GM23248 (cell line): ENCODE results near the gene ITPKC. TPM values are rescaled to one million over a fixed set of nuclear protein-coding genes. Genes with fewer than 3 reads are reported as not detected.

Experiments used
- DNase-seq: peaks from one replicate; pipeline ENCODE4 v3.0.0-alpha.2; 2015
- H2AFZ ChIP-seq: fragments of 200-600 bp; sonication (generic); 2 replicates; pipeline ENCODE4 v1.6.1; 2016; ENCODE audit warnings: antibody characterized with exemption
- H3F3A ChIP-seq: fragments of 200-600 bp; sonication (generic); 2 replicates; pipeline ENCODE4 v1.6.1; 2016; ENCODE audit warnings: mild to moderate bottlenecking, antibody characterized with exemption, mixed run types; ENCODE audit not compliant: insufficient read depth
- H3K27ac ChIP-seq: fragments of 200-600 bp; sonication (generic); 2 replicates; pipeline ENCODE4 v1.5.1; 2016; ENCODE audit warnings: mild to moderate bottlenecking
- H3K27me3 ChIP-seq: fragments of 200-600 bp; sonication (generic); replicated peaks from 2 replicates; pipeline ENCODE4 v1.6.1; 2016; ENCODE audit warnings: mild to moderate bottlenecking; ENCODE audit not compliant: insufficient read depth
- H3K36me3 ChIP-seq: fragments of 200-600 bp; sonication (generic); 2 replicates; pipeline ENCODE4 v1.6.1; 2016; ENCODE audit warnings: low read depth, mild to moderate bottlenecking
- H3K4me1 ChIP-seq: fragments of 200-600 bp; sonication (generic); 2 replicates; pipeline ENCODE4 v1.6.1; 2016; ENCODE audit warnings: mild to moderate bottlenecking; ENCODE audit not compliant: insufficient read depth
- H3K4me2 ChIP-seq: fragments of 200-600 bp; sonication (generic); one replicate; pipeline ENCODE4 v1.6.1; 2016; ENCODE audit warnings: mild to moderate bottlenecking; ENCODE audit not compliant: unreplicated experiment
- H3K4me3 ChIP-seq: fragments of 200-600 bp; sonication (generic); 2 replicates; pipeline ENCODE4 v1.5.1; 2016; ENCODE audit warnings: mild to moderate bottlenecking
- H3K79me2 ChIP-seq: fragments of 200-600 bp; sonication (generic); 2 replicates; pipeline ENCODE4 v1.6.1; 2016; ENCODE audit warnings: mild to moderate bottlenecking; ENCODE audit not compliant: insufficient read depth
- H3K9ac ChIP-seq: fragments of 200-600 bp; sonication (generic); 2 replicates; pipeline ENCODE4 v1.6.1; 2016; ENCODE audit warnings: mild to moderate bottlenecking
- H3K9me2 ChIP-seq: fragments of 200-600 bp; sonication (generic); 2 replicates; pipeline ENCODE4 v1.6.1; 2016; ENCODE audit warnings: mixed run types, mild to moderate bottlenecking, moderate library complexity; ENCODE audit not compliant: insufficient read depth
- H3K9me3 ChIP-seq: fragments of 200-600 bp; sonication (generic); one replicate; pipeline ENCODE4 v1.6.1; 2017; ENCODE audit warnings: low read depth
- H4K20me1 ChIP-seq: fragments of 200-600 bp; sonication (generic); 2 replicates; pipeline ENCODE4 v1.6.0; 2016; ENCODE audit not compliant: insufficient read depth
- EZH2 ChIP-seq: fragments of 200-600 bp; sonication (generic); IDR thresholded peaks from 2 replicates; pipeline ENCODE4 v1.6.1; 2018; ENCODE audit warnings: antibody characterized with exemption, mild to moderate bottlenecking; ENCODE audit not compliant: insufficient read depth, poor library complexity, severe bottlenecking
- EZH2phosphoT487 ChIP-seq: fragments of 200-600 bp; sonication (generic); IDR thresholded peaks from 2 replicates; pipeline ENCODE4 v1.6.1; 2018; ENCODE audit warnings: antibody characterized with exemption, moderate library complexity, mild to moderate bottlenecking, low read depth; ENCODE audit not compliant: insufficient read depth
- WGBS, 2 experiments: methylation state at CpG; one replicate each; pipeline ENCODE4 v1.1.6; 2015 to 2017; ENCODE audit warnings: low lambda C conversion rate in 2 of 2, low coverage in 1 of 2; ENCODE audit errors: missing lambda C conversion rate in 2 of 2; 5-methylcytosine and 5-hydroxymethylcytosine counted together
- in situ Hi-C: fragments of 300-500 bp; cut with MboI; formaldehyde crosslinking; loops from 2 replicates; pipeline ENCODE4 v1.15.0; 2020
- polyA plus RNA-seq: library from polyadenylated mRNA; unstranded; fragments of >200 nt; fragmentation: Nextera tagmentation; extraction: Ambion mirVana; gene quantifications from 2 replicates; pipeline ENCODE4 v1.2.1, GENCODE V29; 2016
- small RNA-seq: library from RNA; depleted of rRNA; stranded (forward); fragments of <200 nt; gene quantifications from one replicate; pipeline ENCODE3, GENCODE V24; 2014; ENCODE audit warnings: low read depth, low replicate concordance
- total RNA-seq: library from RNA; depleted of rRNA; stranded (reverse); fragments of >200 nt; shearing (Covaris generic); gene quantifications from 2 replicates; pipeline ENCODE4 v1.2.3, GENCODE V29; 2014; rRNA removed

Gene ITPKC
- total and polyA plus RNA-seq, 2 experiments from 2014 or later = 10.4 to 19.9 TPM

GRCh38 chr19:40786060-40787037, 69.4 kb downstream of the ITPKC start:
- H2AFZ ChIP-seq = no peak overlapping the region
- no peaks in the 10 kb centered on the region for H3K9me2 ChIP-seq
- WGBS, 2 experiments = 86 to 89% methylated on average over 24 to 25 of the region's 25 CpGs
- DNase-seq = no peak
- no peak overlapping the region for H3K4me2 ChIP-seq
- no peaks in the 10 kb centered on the region for H3K9me3 ChIP-seq
- no peaks in the 10 kb centered on the region for H3K27me3 ChIP-seq
- no peaks in the 10 kb centered on the region for H3F3A ChIP-seq
- H3K4me3 ChIP-seq = no peak overlapping the region
- in situ Hi-C loops = no loop called here
- H3K27ac ChIP-seq = no peak overlapping the region
- no peak for TF ChIP-seq EZH2
- TF ChIP-seq EZH2phosphoT487 = no peak
- no peak overlapping the region for H3K9ac ChIP-seq
- H3K36me3 ChIP-seq = no peaks in the 10 kb centered on the region
- no peaks in the 10 kb centered on the region for H3K79me2 ChIP-seq
- no peaks in the 10 kb centered on the region for H3K4me1 ChIP-seq
- no peaks in the 10 kb centered on the region for H4K20me1 ChIP-seq

Small RNA genes within 50 kb of the gene (small RNA-seq; reads per million reads assigned to genes)
- gene RNU6-195P = not detected

Other genes starting within 250 kb of the ITPKC start
- gene SHKBP1, start 140.2 kb upstream of the ITPKC start, total RNA-seq = 27.8 and 36.3 TPM in 2 replicates
- gene SHKBP1, start 140.2 kb upstream of the ITPKC start, polyA plus RNA-seq = 62.2 and 66.4 TPM in 2 replicates
- 18.0 and 18.3 TPM in 2 replicates for gene LTBP4, start 115.7 kb upstream of the ITPKC start, total RNA-seq
- gene LTBP4, start 115.7 kb upstream of the ITPKC start, polyA plus RNA-seq = 45.5 and 47.2 TPM in 2 replicates
- 33.4 and 49.7 TPM in 2 replicates for gene NUMBL, start 26.5 kb upstream of the ITPKC start, total RNA-seq
- 30.8 and 35.1 TPM in 2 replicates for gene NUMBL, start 26.5 kb upstream of the ITPKC start, polyA plus RNA-seq
- gene COQ8B, start 226 bp upstream of the ITPKC start, total RNA-seq = 28.6 and 43.4 TPM in 2 replicates
- 13.4 and 15.2 TPM in 2 replicates for gene COQ8B, start 226 bp upstream of the ITPKC start, polyA plus RNA-seq
- 0.38 and 2.5 TPM in 2 replicates for gene ACTMAP, start 33.4 kb downstream of the ITPKC start, total RNA-seq
- 5.6 and 7.3 TPM in 2 replicates for gene ACTMAP, start 33.4 kb downstream of the ITPKC start, polyA plus RNA-seq
- 30.6 and 35.3 TPM in 2 replicates for gene SNRPA, start 34.1 kb downstream of the ITPKC start, total RNA-seq
- gene SNRPA, start 34.1 kb downstream of the ITPKC start, polyA plus RNA-seq = 50.1 and 58.5 TPM in 2 replicates
- gene MIA, start 58.4 kb downstream of the ITPKC start, total RNA-seq = not detected in 2 replicates
- not detected in 2 replicates for gene MIA, start 58.4 kb downstream of the ITPKC start, polyA plus RNA-seq
- 20.7 and 25.6 TPM in 2 replicates for gene RAB4B, start 61.1 kb downstream of the ITPKC start, total RNA-seq
- gene RAB4B, start 61.1 kb downstream of the ITPKC start, polyA plus RNA-seq = 23.2 and 24.6 TPM in 2 replicates
- gene EGLN2, start 82.1 kb downstream of the ITPKC start, total RNA-seq = 80.6 and 83.3 TPM in 2 replicates
- 52.5 and 61.2 TPM in 2 replicates for gene EGLN2, start 82.1 kb downstream of the ITPKC start, polyA plus RNA-seq
- gene CYP2A6, start 133.3 kb downstream of the ITPKC start, total RNA-seq = not detected in 2 replicates
- not detected in 2 replicates for gene CYP2A6, start 133.3 kb downstream of the ITPKC start, polyA plus RNA-seq
- not detected in 2 replicates for gene CYP2A7, start 165.1 kb downstream of the ITPKC start, total RNA-seq
- gene CYP2A7, start 165.1 kb downstream of the ITPKC start, polyA plus RNA-seq = not detected in 2 replicates